Occipital lobe (tissue), 2 donors: Measurements from ENCODE around the gene ZNF493. TPM values are rescaled to one million over a fixed set of nuclear protein-coding genes. Genes with fewer than 3 reads are reported as not detected.

Experiments
- DNase-seq: peaks from one replicate; lab custom pipeline; 2025; lab: John Stamatoyannopoulos, UW
- total RNA-seq: library from RNA; depleted of rRNA; stranded (reverse); fragments of >200 nt; gene quantifications from one replicate; pipeline ENCODE4 v1.2.3, GENCODE V29; 2014

ZNF493 gene
- 190 TPM for total RNA-seq

DNA sequence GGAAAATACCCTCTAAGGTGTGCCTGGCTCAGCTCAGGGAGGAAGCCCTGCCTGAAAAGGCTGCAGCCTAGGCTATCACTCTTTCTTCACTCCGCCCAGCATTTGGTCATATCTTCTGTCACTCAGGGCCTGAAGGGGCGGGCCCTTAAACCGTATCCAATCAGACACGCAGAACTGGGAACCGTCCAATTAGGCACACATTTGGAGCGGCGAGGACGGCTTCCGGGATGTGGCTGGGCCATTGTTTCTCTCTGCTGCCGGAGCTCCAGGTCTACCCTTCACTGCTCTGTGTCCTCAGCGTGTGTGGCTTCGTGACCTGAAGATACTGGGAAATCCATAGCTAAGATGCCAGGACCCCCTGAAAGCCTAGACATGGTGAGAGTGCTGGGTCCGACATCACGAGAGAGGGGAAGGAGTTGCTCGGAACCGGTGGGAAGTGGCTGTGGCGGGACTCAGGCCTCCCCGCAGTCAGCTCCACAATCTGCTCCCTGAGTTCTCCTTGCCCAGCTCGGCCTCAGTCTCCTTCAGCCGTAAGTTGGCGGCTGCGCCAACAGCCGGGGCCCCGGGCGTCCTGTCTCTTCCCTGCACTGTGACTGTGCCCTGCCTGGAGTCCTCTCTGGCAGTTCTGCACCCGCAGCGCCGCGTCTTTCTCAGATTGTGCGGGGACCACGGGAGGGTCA lies at the start of gene ZNF493:
TSS of gene ZNF493 (plus strand) at position 241 of the 680 bp plus-strand sequence. CDS start at position 346, 105 bp downstream.
- peak; percentile 93 for DNase-seq

DNA sequence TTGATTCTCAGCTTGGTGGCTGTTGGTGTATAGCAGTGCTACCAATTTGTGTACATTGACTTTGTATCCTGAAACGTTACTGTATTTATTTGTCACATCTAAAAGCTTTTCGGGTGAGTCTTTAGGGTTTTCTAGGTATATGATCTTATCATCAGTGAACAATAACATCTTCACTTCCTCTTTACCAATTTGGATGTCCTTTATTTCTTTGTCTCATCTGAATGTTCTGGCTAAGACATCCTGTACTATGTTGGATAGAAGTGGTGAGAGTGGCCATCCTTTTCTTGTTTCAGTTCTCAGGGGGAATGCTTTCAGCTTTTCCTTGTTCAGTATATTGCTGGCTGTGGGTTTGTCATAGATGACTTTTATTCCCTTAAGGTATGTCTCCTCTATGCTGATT lies 44.1 kb upstream of the ZNF493 start:
- no peak for DNase-seq

DNA sequence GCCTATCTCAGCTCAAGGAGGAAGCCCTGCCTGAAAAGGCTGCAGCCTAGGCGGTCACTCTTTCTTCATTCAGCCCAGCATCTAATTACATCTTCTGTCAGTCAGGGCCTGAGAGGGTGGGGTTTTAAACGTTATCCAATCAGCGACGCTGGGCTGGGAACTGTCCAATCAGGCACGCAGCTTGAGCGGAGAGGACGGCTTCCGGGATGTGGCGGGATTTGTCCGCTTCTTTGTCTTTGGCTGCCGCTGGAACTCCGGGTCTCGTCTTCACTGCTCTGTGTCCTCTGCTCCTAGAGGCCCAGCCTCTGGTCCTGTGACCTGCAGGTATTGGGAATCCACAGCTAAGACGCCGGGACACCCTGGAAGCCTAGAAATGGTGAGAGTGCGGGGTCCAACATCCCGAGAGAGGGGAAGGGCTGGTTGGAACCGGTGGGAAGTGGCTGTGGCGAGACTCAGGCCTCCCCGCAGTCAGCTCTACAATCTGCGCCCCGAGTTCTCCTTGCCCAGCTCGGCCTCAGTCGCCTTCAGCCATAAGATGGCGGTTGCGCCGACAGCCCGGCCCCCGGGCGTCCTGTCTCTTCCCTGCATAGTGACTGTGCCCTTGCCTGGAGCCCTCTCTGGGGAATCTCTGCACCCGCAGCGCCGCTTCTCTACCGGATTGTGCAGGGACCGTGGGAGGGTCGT lies 38.0 kb upstream of the ZNF493 start, which contains the start of gene ZNF738:
TSS of gene ZNF738 (plus strand) at position 233 of the 684 bp plus-strand sequence. CDS start at position 374, 141 bp downstream.
- DNase-seq: peak; percentile 88

DNA sequence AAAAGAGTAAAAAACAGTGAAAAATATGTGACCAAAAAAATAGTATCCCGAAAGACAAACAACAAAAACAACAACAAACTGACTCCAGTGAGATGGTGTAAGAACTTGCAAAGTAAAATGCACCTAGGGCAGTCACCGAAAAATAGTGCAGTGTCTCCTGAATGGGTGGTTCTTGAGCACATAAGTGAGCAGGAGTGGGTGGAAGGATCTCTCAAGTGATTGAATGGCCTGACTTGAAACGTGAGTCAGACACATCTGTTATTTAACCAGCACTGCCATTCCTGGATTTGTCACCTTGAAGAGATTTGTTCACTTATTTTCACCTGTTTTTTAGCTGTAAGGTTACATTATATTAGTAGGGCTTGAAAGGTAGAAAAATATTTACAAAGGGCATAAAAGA lies 34.6 kb upstream of the ZNF493 start:
- DNase-seq: no peak

DNA sequence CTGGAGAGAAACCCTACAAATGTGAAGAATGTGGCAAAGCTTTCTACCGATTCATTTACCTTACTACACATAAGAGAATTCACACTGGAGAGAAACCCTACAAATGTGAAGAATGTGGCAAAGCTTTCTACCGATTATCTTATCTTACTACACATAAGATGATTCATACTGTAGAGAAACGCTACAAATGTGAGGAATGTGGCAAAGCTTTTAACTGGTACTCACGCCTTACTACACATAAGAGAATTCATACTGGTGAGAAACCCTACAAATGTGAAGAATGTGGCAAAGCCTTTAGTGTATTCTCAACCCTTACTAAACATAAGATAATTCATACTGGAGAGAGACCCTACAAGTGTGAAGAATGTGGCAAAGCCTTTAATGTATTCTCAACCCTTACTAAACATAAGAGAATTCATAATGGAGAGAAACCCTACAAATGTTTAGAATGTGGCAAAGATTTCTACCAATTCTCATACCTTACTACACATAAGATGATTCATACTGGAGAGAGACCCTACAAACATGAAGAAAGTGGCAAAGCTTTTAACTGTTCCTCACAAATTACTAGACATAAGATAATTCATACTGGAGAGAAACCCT lies 12.9 kb upstream of the ZNF493 start:
- DNase-seq: no peak

DNA sequence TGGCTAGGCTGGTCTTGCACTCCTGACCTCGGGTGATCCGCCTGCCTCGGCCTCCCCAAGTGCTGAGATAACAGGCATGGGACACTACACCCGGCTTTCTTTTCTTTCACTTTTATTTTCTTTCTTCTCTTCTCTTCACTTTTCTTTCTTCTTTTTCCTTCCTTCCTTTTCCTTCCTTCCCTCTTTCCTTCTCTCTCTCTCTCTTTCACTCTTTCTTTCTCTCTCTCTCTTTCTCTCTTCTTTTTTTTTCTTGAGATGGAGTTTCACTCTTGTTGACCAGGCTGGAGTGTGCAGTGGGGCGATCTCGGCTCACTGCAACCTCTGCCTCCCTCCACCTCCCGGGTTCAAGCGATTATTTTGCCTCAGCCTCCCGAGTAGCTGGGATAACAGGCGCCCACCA lies 812 bp upstream of the ZNF493 start:
- DNase-seq: no peak

DNA sequence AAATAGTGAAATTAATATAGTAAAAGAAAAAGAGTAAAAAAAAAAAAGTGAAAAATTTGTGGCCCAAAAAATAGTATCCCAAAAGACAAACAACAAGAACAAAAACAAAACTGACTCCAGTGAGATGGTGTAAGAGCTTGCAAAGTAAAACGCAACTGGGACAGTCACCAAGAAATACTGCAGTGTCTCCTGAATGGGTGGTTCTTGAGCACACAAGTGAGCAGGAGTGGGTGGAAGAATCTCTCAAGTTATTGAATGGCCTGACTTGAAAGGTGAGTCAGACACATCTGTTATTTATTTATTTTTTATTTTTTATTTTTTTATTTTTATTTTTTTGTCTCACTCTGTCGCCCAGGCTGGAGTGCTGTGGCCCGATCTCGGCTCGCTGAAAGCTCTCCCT lies 1.9 kb downstream of the ZNF493 start:
- DNase-seq: no peak

DNA sequence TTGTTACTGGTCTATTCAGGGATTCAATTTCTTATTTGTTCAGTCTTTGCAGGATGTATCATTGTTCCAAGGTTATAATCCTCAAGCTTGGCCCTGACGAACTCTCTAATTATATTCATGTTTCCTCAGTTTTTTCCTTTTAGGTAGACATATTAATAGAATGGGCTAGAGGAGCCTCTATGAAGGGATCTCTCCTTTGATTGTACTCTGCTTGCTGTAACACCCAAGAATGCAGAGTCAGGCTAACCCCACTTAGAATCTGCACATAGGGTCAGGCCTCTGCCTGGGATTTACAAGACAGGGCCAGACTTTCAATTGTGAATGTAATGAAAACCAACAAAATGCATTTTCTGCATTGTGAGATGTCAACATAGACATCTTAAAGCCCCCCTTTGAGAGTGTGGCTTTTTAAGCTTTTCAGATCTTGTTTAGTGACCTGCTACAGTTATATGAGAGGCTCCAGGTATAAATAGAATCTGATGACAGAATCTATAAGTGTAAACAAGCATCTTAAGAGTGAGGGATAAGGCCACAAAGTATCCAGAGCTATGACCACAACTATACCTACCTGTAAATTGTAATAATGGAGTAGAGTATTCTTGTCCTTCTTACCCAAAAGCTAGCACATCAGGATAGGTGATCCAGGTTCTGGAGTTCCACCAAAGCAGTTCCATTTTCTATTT lies 5.5 kb downstream of the ZNF493 start:
- no peak for DNase-seq

DNA sequence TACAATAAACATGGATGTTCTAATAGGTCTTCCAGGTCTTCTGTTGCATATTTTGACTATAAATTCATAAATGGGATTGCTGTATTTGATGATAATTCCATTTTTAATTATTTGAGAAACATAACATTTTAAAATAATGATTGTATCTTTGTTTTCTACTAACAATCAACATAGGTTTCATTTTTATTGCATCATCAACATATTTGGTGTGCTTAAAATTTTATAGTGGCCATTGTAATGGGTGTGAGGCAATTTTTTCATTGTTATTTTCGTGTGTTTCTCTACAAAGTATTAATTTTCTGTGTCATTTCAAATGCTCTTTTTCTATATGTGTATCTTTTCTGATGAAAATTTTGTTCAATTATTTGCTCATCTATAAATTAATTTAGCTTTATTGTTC lies 13.2 kb downstream of the ZNF493 start:
- DNase-seq: no peak

DNA sequence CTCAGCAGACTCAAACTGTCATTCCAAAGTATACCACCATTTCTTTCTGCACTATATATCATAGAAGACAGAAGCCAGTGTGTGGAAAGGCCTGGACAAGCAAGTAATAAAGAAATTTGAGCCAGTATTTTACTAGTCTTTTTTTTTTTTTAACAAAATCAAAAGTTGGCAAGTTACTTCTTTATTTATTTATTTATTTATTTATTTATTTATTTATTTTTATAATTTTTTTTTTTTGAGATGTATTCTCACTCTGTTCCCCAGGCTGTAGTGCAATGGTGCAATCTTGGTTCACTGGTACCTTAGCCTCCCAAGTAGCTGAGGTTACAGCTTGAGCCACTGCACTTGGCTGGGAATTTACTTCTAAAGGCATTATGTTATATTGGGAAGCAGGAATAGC lies 25.3 kb downstream of the ZNF493 start:
- DNase-seq: no peak

DNA sequence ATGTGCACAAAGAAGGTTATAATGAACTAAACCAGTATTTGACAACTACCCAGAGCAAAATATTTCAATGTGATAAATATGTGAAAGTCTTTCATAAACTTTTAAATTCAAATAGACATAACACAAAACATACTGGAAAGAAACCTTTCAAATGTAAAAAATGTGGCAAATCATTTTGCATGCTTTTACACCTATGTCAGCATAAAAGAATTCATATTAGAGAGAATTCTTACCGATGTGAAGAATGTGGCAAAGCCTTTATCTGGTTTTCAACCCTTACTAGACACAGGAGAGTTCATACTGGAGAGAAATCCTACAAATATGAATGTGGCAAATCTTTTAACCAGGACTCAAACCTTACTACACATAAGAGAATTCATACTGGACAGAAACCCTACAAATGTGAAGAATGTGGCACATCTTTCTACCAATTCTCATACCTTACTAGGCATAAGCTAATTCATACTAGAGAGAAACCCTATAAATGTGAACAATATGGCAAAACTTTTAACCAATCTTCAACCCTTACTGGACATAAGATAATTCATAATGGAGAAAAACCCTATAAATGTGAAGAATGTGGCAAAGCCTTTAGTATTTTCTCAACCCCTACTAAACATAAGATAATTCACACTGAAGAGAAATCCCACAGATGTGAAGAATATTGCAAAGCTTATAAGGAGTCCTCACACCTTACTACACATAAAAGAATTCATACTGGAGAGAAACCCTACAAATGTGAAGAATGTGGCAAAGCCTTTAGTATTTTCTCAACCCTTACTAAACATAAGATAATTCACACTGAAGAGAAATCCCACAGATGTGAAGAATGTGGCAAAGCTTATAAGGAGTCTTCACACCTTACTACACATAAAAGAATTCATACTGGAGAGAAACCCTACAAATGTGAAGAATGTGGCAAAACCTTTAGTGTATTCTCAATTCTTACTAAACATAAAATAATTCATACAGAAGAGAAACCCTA lies 26.4 kb downstream of the ZNF493 start:
- DNase-seq: no peak

DNA sequence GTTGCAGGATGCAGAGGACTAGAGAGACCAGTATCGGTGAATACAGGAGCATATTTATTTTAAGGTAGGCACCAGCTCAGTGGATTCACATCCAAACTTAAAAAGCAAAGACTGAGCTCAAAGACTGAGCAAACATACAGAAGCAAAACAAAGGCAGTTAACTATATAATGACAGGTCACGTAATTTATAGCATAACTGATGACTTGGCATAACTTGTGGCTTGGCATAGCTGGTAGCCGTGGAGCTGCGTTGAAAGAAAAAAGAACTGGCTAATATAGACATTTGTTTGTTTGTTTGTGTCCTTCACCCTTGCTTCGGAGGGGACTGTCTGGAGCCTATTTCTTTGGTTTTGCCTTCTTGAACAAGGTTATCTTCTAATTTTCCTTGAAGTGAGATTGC lies 33.7 kb downstream of the ZNF493 start:
- no peak for DNase-seq

DNA sequence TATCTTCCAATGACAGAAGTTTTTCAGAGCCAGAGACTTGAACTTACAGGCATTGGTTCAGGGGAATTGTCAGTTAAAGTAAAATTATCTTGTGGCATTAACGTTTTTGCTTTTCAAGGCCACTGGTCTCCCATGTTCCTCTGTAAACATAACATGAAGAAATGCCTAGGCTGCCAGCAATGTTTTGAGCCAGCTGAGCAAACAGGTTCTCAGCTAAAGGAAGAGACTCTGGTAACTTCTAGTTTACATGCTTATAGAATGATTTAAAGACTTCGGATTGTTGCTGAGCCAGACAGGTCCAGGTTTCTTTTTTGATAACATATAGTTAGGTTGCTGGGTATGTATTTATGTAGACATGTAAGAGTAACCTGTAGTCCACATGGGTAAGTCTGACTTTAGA lies 35.7 kb downstream of the ZNF493 start:
- no peak for DNase-seq

DNA sequence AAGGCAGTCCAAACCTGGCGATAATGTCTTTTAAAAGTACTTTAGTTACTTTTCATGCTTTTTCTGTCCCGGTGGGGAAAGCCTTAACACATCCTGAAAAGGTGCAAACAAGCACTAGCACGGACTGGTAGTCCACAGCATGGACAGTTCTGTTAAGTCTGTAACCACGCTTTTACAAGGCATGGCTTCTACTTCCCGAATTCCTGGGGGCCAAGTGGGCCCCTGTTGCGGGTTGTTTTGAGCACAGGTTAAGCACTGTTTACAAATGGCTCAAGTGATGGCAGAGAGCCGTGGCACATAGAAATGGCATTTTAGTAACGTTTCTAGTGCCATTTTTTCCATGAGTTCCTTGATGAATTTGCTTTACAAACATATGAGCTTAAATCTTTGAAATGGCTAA lies 37.6 kb downstream of the ZNF493 start:
- no peak for DNase-seq

DNA sequence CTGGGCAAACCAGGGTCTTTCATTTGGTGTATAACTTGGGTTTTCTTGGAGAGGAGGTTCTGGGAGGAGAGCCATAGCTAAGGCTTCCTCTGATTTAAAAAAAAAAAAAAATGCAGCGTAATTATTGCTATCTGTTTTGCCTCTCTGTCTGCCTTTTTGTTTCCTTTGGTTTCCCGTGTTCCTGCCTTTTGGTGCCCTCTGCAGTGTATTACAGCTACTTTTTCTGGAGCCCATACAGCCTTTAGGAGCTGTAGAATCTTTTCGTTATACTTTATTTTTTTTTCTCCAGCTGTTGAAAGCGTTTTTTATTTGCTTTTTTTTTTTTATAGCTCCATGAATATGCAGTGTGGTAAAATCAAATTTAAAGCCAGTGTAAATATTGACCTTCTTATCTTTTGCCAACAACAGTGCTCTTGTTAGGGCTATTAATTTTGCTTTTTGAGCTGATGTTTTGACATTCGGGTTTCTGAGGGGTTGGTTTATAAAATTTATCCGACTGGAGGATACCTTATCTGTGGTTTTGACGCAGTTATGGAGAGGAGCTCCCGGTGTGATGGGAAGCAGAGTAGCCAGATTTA lies 38.1 kb downstream of the ZNF493 start:
- no peak for DNase-seq

DNA sequence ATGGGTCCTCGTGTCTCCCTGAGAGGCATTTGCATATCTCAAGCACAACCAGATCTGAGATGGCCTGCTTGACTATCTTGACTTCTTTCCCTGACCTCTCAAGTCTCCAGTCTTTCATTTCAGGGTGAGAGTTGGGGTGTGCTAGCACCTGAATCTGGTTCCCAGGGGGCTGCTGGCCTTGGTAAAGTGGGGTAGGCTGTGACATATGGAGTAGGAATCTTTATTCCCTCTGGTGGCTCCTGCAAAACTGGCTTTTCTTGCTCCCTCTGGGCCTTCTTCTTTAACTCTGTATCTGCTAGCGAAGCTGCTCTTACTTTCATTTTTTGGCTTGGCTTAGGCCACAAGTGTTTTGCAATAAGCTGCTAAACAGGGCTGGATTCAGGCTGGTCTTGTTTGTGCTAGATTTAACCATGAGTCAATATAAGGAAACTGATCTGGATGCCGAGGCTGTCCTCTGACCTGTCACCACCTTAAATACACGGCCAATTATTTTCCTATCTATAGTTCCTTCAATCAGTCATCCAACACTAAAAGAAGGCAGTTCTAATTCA lies 42.3 kb downstream of the ZNF493 start:
- DNase-seq: no peak

DNA sequence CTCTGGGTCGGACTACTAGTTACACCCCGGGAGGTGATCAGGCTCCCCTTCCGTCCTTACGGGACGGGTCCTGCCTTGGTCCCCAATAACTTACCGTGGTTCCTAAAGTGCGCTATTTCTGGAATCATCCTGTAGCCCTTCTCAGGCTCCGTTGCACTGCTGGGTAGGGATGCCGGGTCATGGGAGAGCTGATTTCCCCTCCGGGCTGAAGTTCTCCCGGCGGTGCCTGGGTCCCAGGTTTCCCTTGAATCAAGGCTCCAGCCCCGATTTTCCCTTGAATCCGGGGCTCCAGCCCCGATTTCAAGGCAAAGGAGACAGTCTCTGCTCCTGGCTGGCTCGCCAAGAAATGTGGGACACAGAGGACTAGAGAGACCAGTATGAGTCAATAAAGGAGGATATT lies 43.4 kb downstream of the ZNF493 start:
- DNase-seq: no peak

DNA sequence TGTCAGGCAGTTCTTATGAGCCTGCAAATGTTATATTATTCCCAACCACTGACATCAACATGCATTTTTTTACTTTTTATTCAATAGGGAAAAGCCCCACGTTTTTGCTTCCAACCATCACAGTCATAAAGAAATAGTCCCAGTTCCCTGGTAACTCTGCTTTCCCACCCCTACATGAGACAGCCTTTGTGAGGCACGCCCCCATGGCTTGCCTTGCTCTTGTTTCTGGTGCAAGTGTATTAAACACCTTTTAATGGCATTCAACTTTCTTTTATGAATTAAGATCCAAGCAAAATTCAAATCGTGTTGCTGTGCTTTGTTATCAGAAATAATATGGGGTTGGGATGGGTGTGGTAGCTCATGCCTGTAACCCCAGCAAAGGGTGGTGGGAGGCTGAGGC lies 54.3 kb downstream of the ZNF493 start:
- DNase-seq: no peak

DNA sequence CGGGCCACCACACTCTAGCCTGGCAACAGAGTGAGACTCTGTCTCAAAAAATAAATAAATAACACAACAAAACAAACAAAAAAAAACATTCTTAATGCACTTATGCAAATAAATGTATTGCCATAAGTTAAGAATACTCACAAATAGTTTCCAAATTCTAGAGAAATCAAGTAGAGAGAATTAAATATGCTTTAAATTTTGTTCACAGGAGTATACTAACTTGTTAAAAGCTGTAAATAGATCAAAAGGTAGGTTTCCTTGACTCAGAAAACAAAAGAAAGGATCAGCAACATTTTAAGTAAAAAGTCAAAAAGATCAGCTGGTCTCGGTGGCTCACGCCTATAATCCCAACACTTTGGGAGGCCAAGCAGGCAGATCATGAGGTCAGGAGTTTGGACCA lies 58.0 kb downstream of the ZNF493 start:
- no peak for DNase-seq

DNA sequence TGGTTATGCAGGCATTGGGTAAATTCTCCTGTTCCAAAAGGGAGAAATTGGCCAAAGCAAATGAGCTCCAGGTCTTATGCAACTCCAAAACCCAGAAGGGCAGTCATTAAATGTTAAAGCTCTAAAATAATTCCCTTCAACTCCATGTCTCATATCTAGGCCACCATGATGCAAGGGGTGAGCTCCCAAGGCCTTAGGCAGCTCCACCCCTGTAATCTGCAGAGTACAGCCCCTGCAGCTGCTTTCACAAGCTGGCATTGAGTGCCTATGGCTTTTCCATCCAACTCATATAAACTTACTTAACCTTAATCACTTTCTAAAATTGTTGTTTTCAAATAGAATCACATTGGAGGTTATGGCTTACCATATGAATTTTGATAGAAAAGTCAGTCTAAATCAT lies 63.8 kb downstream of the ZNF493 start:
- DNase-seq: no peak
